Activated T-cell treated with anti-CD3 and anti-CD28 coated beads, Interleukin-2, amount 50 U/mL, for 4 hours (primary cell): Measurements from ENCODE around the gene SHROOM3. TPM values are rescaled to one million over a fixed set of nuclear protein-coding genes. Genes with fewer than 3 reads are reported as not detected.

Experiments used
- ATAC-seq, 2 donors: fragments of 200-7000 bp; cut with Tn5 transposase; one replicate each; pipeline ENCODE4 v1.10.0; 2021
- DNase-seq: peaks from one replicate; pipeline ENCODE4 v3.0.0-alpha.2; 2020
- H3K27me3 Mint-ChIP-seq: one replicate; pipeline ENCODE4 v1.8.0; 2021; ENCODE audit warnings: low read depth, mixed read lengths
- H3K36me3 Mint-ChIP-seq: one replicate; pipeline ENCODE4 v1.8.0; 2022; ENCODE audit warnings: mixed read lengths; ENCODE audit not compliant: insufficient read depth
- H3K4me1 Mint-ChIP-seq: one replicate; pipeline ENCODE4 v1.8.0; 2021; ENCODE audit warnings: low read depth, mixed read lengths
- H3K4me3 Mint-ChIP-seq: one replicate; pipeline ENCODE4 v1.8.0; 2021; ENCODE audit warnings: mild to moderate bottlenecking, moderate library complexity, mixed read lengths
- H3K9me3 Mint-ChIP-seq: one replicate; pipeline ENCODE4 v1.8.0; 2021; ENCODE audit warnings: mixed read lengths
- total RNA-seq, 3 donors: library from RNA; stranded (reverse); gene quantifications; one replicate each; pipeline ENCODE4 v1.2.1, GENCODE V29; 2021

The SHROOM3 gene
- total RNA-seq, 3 donors from 2014 or later: 0.05 to 0.33 (median 0.08) TPM

DNA sequence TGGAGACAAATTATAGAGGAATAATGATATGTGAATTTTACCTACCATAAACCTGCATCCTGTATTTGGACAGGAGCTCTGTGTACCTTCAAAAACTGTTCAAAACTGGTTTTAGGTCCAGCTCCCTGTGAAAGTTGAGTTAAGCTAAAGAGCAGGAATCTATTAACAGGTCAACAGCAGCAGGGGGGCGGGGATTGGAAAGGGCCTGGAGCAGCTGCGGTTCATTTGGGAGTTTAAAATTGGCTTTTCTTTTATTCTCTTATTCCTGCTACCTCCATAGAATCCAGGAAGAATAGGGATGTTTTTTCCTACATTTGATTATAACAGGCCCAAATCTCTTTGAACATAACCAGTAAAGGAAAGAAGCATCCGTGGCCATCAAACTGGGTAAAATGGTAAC lies 23.8 kb downstream of the SHROOM3 start:
- no peak overlapping the region for H3K4me3 Mint-ChIP-seq
- H3K9me3 Mint-ChIP-seq: peaks cover 8% of the 10 kb centered on the region
- no peaks in the 10 kb centered on the region for H3K36me3 Mint-ChIP-seq
- H3K27me3 Mint-ChIP-seq: peaks cover 7% of the 10 kb centered on the region
- ATAC-seq (no peak), DNase-seq (no peak)
- H3K4me1 Mint-ChIP-seq: no peaks in the 10 kb centered on the region

DNA sequence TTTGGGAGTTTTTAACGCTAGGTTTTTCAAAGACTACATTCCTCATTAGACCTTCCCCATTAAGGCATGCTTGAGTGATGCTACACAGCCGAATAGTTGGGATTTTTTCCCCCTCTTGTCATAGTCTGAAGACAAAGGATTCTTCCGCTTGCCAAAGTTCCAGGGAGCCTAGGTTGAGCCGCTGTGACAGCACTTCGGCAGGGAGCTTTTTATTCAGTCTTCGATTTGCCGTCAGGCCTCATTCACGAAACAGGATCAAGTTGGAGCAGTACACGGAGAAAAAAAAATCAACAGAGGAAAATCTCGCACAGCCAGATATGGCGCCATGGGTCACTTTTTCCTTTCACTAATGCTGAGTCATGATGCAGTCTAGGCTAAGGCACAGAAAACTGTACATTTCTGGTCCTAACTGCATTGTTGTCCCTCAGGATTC lies 24.3 kb downstream of the SHROOM3 start:
- ATAC-seq (no peak), DNase-seq (no peak)
- peaks cover 7% of the 10 kb centered on the region for H3K27me3 Mint-ChIP-seq
- peaks cover 8% of the 10 kb centered on the region for H3K9me3 Mint-ChIP-seq
- no peaks in the 10 kb centered on the region for H3K36me3 Mint-ChIP-seq
- H3K4me1 Mint-ChIP-seq: no peaks in the 10 kb centered on the region
- no peak overlapping the region for H3K4me3 Mint-ChIP-seq

DNA sequence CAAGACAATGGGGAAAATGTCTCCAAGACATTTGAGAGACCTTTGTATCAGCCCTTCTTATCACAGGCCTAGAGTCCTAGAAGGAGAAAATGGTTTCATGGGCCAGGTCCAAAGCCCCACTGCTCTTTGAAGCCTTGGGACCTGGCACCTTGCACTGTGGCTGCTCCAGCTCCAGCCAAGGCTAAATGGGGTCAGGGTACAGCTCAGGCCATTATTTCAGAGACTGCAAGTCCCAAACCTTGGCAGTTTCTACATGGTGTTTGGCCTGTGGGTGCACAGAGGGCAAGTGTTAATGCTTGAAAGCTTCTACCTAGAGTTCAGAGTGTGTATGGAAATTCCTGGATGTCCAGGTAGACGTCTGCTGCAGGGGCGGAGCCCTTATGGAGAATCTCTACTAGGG lies 28.5 kb downstream of the SHROOM3 start:
- Mint-ChIP-seq H3K4me3 (no peak overlapping the region), H3K9me3 (peaks cover 11% of the 10 kb centered on the region), H3K27me3 (no peaks in the 10 kb centered on the region), H3K4me1 (no peaks in the 10 kb centered on the region), H3K36me3 (no peaks in the 10 kb centered on the region)
- DNase-seq (no peak), ATAC-seq (no peak)

DNA sequence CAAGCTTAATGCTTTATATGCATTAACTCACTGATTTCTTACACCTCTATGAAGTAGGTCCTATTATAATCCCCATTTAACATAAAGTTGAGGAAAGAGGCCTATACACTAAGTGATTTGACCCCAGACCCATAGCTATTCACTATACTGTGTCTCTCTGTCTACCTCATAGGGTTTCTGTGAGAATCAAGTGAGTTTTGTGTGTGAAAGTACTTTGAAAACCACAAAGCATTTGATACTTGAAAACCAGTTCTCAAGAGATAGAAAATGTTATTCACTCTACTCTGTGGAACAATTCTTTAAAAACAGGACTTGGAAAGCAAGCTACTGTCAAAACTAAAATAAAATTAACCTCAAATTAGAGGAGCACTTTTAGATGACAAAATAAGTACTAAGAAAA lies 35.0 kb downstream of the SHROOM3 start:
- no peaks in the 10 kb centered on the region for H3K4me1 Mint-ChIP-seq
- H3K4me3 Mint-ChIP-seq: no peak overlapping the region
- H3K36me3 Mint-ChIP-seq: no peaks in the 10 kb centered on the region
- H3K9me3 Mint-ChIP-seq: no peaks in the 10 kb centered on the region
- ATAC-seq (no peak), DNase-seq (no peak)
- H3K27me3 Mint-ChIP-seq: peaks cover 3% of the 10 kb centered on the region

DNA sequence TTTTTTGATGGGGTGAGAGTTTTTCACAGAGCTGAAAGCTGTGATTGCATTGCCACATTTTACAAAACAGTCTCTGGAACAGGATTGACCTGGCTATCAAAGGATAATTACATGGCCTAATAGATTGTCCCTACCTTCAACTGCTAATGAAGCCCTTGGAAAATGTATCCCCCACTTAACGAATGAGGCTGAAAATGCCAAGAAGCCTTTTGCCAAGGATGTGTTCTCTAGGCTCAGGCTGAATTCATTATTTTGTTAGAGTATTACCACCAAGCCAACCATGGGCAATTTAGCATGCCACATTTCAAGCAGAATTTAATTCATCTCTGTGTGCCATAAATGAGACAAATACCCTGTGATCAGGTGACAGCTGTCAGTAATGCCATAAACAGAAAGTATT lies 35.5 kb downstream of the SHROOM3 start:
- no peak for ATAC-seq
- Mint-ChIP-seq H3K4me1 (no peaks in the 10 kb centered on the region), H3K27me3 (peaks cover 5% of the 10 kb centered on the region)

DNA sequence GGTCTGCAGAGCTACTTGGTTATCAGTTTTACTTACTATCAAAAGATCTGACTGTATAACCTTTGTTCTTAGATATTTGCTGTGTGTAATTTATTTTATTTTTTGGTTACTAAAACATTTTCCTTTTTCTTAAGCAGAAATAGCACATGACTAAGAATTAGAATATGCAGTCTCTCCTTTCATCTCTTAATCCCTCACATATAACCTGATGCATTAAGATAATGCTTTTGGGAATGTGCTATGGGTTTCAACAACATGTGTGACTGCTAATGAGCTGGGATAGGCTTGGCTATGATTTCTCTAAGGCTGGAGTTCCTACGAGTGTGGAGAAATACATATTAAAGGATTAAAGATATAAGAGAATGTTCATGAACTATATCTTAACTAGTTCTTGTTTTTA lies 41.5 kb downstream of the SHROOM3 start:
- Mint-ChIP-seq H3K27me3 (peaks cover 15% of the 10 kb centered on the region), H3K36me3 (no peaks in the 10 kb centered on the region), H3K9me3 (peaks cover 7% of the 10 kb centered on the region), H3K4me3 (no peak overlapping the region), H3K4me1 (no peaks in the 10 kb centered on the region)
- ATAC-seq (no peak), DNase-seq (no peak)

More for the DNA sequence above, 35.5 kb downstream of the SHROOM3 start:
- Mint-ChIP-seq H3K36me3 (no peaks in the 10 kb centered on the region), H3K4me3 (no peak overlapping the region), H3K9me3 (no peaks in the 10 kb centered on the region)
- no peak for DNase-seq

DNA sequence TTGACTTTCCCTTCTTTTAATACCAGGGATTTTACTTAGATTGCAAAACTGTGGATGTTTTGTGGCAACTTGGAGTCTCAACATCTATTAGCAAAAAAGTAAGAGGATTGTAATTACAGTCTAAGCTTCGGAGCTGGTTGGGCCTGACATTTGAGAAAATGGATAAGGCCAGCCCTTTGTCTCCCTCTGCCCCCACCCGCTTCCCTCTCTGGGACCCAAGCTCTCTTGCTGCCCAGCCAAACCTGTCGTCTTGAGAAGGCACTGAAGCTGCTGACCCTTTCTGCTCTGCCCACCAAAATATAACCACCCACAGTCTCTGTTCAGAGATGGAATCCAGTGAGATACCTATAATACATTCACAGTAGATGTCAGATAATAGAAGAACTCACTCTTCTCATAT lies 49.6 kb downstream of the SHROOM3 start:
- no peaks in the 10 kb centered on the region for H3K36me3 Mint-ChIP-seq

DNA sequence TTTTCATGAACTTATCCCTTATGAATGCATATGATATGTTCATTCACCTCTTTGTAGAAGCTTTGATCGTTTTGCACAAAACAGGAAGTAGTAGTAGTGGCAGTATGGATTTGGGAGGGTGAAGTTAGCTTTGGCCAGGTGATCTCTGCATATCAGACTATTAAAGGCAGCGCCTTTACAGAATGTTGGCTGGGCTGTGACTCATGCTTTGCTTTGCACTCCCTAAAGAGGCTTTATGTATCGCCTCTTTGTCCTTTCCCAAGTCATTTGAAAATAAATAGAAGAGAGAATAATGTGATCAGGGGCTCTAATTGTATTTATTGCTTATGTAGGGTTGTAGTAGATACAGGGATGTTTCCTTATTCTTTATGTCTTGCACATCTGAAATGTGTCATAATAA lies 50.4 kb downstream of the SHROOM3 start:
- H3K9me3 Mint-ChIP-seq: peaks cover 6% of the 10 kb centered on the region
- ATAC-seq: no peak
- H3K4me3 Mint-ChIP-seq: no peak overlapping the region
- H3K27me3 Mint-ChIP-seq: peaks cover 8% of the 10 kb centered on the region
- H3K36me3 Mint-ChIP-seq: no peaks in the 10 kb centered on the region
- no peaks in the 10 kb centered on the region for H3K4me1 Mint-ChIP-seq
- no peak for DNase-seq

More for the DNA sequence above, 49.6 kb downstream of the SHROOM3 start:
- ATAC-seq (no peak), DNase-seq (no peak)
- H3K9me3 Mint-ChIP-seq: peaks cover 7% of the 10 kb centered on the region
- H3K4me3 Mint-ChIP-seq: no peak overlapping the region
- no peaks in the 10 kb centered on the region for H3K4me1 Mint-ChIP-seq
- peaks cover 8% of the 10 kb centered on the region for H3K27me3 Mint-ChIP-seq

DNA sequence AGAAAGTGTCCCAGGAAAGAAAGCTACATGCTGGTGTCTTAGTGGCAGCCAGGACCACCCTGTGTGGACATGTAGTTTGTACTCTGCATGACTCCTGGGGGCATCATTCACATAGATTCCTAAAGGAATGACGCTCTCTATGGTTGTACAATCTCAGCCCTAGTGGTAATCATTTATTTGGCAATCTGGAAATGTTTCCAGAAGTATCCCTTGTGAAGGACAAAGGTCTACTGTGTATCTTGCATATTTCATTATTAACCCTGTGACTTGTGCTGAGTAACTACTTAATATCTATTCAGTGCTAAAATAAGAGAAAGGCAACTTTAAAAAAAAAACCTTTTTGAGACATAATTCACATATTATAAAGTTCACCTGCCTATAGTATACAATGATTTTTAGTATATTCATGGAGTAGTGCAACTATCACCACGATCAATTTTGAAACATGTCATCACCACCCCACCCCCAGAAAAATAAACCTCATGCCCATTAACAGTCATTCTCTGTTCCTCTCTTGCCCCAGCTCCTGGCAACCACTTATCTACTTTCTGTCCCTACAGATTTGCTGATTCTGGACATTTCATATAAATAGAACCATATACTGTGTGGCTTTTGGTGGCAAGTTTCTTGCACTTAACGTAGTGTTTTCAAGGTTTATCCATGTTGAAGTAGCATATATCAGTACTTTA lies 51.7 kb downstream of the SHROOM3 start:
- no peak for ATAC-seq
- no peaks in the 10 kb centered on the region for H3K9me3 Mint-ChIP-seq
- H3K36me3 Mint-ChIP-seq: no peaks in the 10 kb centered on the region
- H3K4me1 Mint-ChIP-seq: no peaks in the 10 kb centered on the region
- H3K27me3 Mint-ChIP-seq: peaks cover 8% of the 10 kb centered on the region
- no peak overlapping the region for H3K4me3 Mint-ChIP-seq
- DNase-seq: no peak

DNA sequence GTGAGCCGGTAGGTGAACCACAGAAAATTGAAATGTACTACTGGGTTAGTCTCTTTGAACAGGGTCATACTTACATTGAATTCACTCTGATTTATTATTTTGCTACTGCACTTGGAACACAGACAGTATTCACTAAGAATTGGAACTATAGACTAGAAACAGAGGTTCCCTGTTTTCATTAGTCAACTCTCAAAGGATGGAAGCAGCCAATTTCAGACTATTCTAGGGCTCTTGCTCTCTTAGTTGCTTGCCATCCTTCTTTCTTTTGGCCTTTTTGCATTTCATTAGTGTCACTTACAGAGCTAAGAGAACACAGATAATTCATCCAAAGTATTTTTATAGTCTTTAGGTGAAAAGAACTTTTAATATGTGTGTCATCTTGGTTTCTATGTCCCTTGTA lies 52.6 kb downstream of the SHROOM3 start:
- Mint-ChIP-seq H3K4me3 (no peak overlapping the region), H3K9me3 (no peaks in the 10 kb centered on the region), H3K36me3 (no peaks in the 10 kb centered on the region), H3K4me1 (no peaks in the 10 kb centered on the region), H3K27me3 (peaks cover 8% of the 10 kb centered on the region)
- DNase-seq: no peak
- ATAC-seq: no peak

DNA sequence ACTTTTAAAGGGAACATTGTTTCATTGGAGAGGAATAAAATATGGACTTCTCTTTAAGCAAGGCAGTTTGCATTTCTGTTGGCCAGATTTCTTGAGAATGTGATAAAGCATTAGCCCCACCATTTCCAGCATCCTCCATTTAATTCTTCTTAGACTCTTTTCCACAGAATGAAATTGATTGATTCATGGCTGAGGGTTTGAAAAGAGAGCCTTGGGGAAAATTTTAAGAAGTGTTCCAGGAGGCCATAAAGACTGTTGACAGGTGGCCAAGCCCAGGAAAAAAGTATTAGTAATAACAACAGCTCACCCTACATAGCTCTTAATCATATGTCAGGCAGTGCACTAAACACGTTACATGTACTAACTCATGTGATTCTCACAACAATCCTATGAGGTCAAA lies 53.4 kb downstream of the SHROOM3 start:
- DNase-seq (no peak), ATAC-seq (no peak)
- H3K4me1 Mint-ChIP-seq: no peaks in the 10 kb centered on the region
- H3K4me3 Mint-ChIP-seq: no peak overlapping the region
- no peaks in the 10 kb centered on the region for H3K9me3 Mint-ChIP-seq
- H3K36me3 Mint-ChIP-seq: no peaks in the 10 kb centered on the region
- peaks cover 8% of the 10 kb centered on the region for H3K27me3 Mint-ChIP-seq

DNA sequence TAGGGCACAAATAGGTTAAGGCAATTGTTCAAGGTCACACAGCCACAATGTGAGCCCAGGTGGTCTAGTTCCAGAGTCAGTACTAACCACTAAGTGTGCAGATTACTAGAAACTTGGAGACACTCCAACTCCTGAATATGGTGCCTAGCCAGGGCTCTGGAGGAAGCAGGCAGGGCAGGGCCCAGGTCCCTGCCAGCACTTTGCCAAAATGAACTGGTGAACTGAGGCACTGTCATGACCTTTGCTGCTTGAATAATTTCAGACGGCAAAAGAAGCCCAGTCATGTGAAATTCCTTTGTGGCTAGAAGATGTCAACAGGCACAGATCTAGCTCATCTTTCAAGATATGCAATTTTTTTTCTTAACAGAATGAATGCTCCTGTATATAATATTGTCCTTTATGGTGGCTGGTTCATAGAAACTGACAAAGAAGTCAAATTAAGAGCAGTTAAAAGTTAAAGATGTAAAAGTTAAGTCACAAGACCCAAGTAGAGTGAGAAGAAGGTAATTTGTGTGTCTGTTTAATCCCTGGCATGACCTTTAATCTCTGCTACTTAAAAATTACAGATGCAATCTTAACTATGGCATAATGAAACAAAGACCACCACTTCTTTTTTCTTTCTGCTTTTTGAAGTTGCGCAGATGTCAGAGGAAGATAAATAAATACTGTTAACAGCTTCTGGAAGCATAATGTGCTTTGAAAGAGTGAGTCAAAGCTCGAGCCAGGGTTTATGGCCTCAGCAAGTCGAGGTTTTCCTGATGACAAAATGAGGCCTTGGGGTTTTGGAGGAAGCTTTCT lies 54.1 kb downstream of the SHROOM3 start:
- H3K4me1 Mint-ChIP-seq: no peaks in the 10 kb centered on the region
- DNase-seq: no peak
- no peak for ATAC-seq
- H3K4me3 Mint-ChIP-seq: no peak overlapping the region
- peaks cover 8% of the 10 kb centered on the region for H3K27me3 Mint-ChIP-seq
- no peaks in the 10 kb centered on the region for H3K9me3 Mint-ChIP-seq
- no peaks in the 10 kb centered on the region for H3K36me3 Mint-ChIP-seq

DNA sequence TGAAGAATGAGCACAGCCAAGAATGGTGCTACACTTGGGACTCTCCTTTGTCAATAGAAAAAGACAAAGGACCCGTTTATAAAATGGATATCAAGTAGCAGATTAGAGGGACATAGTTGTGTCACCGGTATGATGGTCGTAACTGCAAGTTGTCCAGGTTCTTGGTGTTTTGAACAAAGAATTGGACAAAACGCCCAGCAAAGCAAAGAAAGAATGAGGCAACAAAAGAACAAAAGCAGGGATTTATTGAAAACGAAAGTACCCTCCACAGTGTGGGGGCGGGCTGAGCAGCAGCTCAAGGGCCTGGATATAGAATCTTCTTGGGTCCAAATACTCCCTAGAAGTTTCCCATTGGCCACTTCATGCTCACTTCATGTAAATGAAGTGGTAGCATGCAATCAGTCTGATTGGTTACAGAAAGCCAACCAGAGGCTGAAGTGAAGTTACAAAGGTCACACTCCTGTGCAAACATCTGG lies 54.7 kb downstream of the SHROOM3 start:
- Mint-ChIP-seq H3K36me3 (no peaks in the 10 kb centered on the region), H3K27me3 (peaks cover 8% of the 10 kb centered on the region), H3K4me1 (no peaks in the 10 kb centered on the region), H3K9me3 (no peaks in the 10 kb centered on the region), H3K4me3 (no peak overlapping the region)
- DNase-seq (no peak), ATAC-seq (no peak)

DNA sequence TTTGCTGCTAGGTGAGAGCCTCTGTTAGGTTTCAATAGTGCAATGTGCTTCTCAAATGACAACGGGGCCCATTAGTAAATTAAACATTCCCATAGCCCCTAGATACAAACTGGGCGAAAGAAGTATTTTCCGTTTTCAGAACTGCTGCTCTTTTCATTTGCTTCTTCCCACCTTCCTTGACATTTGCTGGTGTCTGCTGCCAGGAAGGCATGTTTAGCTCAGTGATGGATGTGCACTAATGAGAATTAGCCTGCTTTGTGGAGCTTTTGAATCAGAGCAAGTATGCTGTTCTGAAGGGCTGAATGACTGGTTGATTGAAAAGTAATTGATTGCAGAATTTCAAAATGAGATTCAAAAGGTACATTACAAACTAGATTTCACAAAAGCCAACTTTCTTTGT lies 57.0 kb downstream of the SHROOM3 start:
- no peaks in the 10 kb centered on the region for H3K9me3 Mint-ChIP-seq
- DNase-seq (no peak), ATAC-seq (no peak)
- H3K36me3 Mint-ChIP-seq: no peaks in the 10 kb centered on the region
- H3K27me3 Mint-ChIP-seq: peaks cover 2% of the 10 kb centered on the region
- no peaks in the 10 kb centered on the region for H3K4me1 Mint-ChIP-seq
- H3K4me3 Mint-ChIP-seq: no peak overlapping the region

DNA sequence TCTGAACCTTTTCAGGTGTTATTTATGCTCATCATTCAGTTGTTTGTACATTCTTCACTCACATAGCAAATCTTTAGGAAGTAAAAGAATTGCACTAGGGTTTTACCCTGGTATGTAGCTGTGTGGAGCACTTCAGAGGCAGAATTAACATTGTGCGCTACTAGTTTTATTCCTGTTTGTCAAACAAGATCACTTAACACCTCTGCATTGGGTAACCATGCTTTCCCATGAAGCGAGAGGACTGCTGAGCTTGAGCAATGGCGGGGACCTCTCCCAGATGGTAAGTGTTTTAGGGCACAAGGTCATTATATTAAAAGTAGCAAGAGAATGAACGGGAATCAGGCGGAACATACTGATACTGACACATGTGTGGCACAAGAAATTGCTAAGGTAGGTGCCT lies 59.2 kb downstream of the SHROOM3 start:
- no peaks in the 10 kb centered on the region for H3K9me3 Mint-ChIP-seq
- ATAC-seq (no peak), DNase-seq (no peak)
- H3K36me3 Mint-ChIP-seq: no peaks in the 10 kb centered on the region
- H3K27me3 Mint-ChIP-seq: no peaks in the 10 kb centered on the region
- no peak overlapping the region for H3K4me3 Mint-ChIP-seq
- no peaks in the 10 kb centered on the region for H3K4me1 Mint-ChIP-seq
